ENCODE data around the gene PCCA. TPM values are rescaled to one million over a fixed set of nuclear protein-coding genes. Genes with fewer than 3 reads are reported as not detected.

The PCCA gene
- total and polyA plus RNA-seq, 2 of the 13 experiments (the other 11 are each of a cell fraction or from before 2014, with no cell fraction given): 15.0 to 32.2 TPM

GRCh38 chr13:100336795-100337516 lies 248.1 kb downstream of the PCCA start (continued):
- TF ChIP-seq ZNF777 (CRISPR knock-in tag; IDR thresholded peaks at IDR 0.05): no peak

- POLR2A ChIA-PET: no interaction called here
- H3K4me1 ChIP-seq (ENCODE audit: insufficient read depth, low read length): peaks cover 19% of the 10 kb centered on the region
- no peaks in the 10 kb centered on the region for H3K79me2 ChIP-seq (ENCODE audit: insufficient read depth, low read length)
- no peak overlapping the region for H3K9ac ChIP-seq (ENCODE audit: insufficient read depth, low read depth, low read length)
- in situ Hi-C loops (cut with HindIII; ENCODE audit: extremely low pct_ligation_motif_present, low pct_unique_long_range_greater_than_20kb) (no loop called here), intact Hi-C loops (cut with micrococcal nuclease; ENCODE audit: unreplicated experiment) (no loop called here)
- peaks cover 10% of the 10 kb centered on the region; the same call in 1 of the 2 replicates for H3K9me3 ChIP-seq (ENCODE audit: low read length)
- H3K27ac ChIP-seq (ENCODE audit: extremely low read length, insufficient read depth, low read length): no peak overlapping the region
- CTCF ChIA-PET (ENCODE audit: low intra/inter-chr PET ratio, low total read pairs): no interaction called here
- no peak for DNase-seq (ENCODE audit: low spot score)
- no peak overlapping the region for H2AFZ ChIP-seq (ENCODE audit: low read length)
- H3K36me3 ChIP-seq (replicated peaks in 1 of 2; ENCODE audit: control insufficient read depth in 1 of 2, insufficient read depth in 2 of 2, low read length in 2 of 2): no peaks in the 10 kb centered on the region; a peak in 2 of 5 replicates
- BruUV-seq (replicated peaks): no TSS peak
- no peak overlapping the region for H3K4me2 ChIP-seq (ENCODE audit: low read depth, low read length)
- no peak for FAIRE-seq
- H4K20me1 ChIP-seq (ENCODE audit: insufficient read depth, low read length): no peaks in the 10 kb centered on the region
- WGBS (ENCODE audit: low lambda C conversion rate): 100% methylated on average over 1 of the region's 1 CpG
- ATAC-seq: no peak
- no peak overlapping the region for H3K4me3 ChIP-seq (replicated peaks in 1 of 3; ENCODE audit: insufficient read depth in 1 of 3, low read depth in 2 of 3, low read length in 3 of 3)
- no peaks in the 10 kb centered on the region for H3K27me3 ChIP-seq (ENCODE audit: control insufficient read depth in 1 of 2, insufficient read depth in 2 of 2, low read length in 2 of 2)
- TF ChIP-seq SYNCRIP (IDR thresholded peaks at IDR 0.05; ENCODE audit: insufficient read depth, low read depth, low read length) (no peak), ZNF282 (IDR thresholded peaks at IDR 0.05; ENCODE audit: partially characterized antibody) (no peak), ATF7 (IDR thresholded peaks at IDR 0.05) (no peak), ATF7 (CRISPR knock-in tag; IDR thresholded peaks at IDR 0.05) (no peak), ZNF616 (CRISPR knock-in tag; IDR thresholded peaks at IDR 0.05; ENCODE audit: low read depth) (no peak), CSRNP2 (CRISPR knock-in tag; conservative IDR thresholded peaks at IDR 0.05; ENCODE audit: low read depth) (no peak), TERF1 (CRISPR knock-in tag; IDR thresholded peaks at IDR 0.05) (no peak), SSRP1 (CRISPR knock-in tag; IDR thresholded peaks at IDR 0.05) (no peak), ZNF83 (CRISPR knock-in tag; IDR thresholded peaks at IDR 0.05; ENCODE audit: borderline replicate concordance) (no peak), RXRA (CRISPR knock-in tag; IDR thresholded peaks at IDR 0.05) (no peak), ZKSCAN1 (IDR thresholded peaks at IDR 0.05; ENCODE audit: low read length) (no peak), ZC3H4 (CRISPR knock-in tag; IDR thresholded peaks at IDR 0.05; ENCODE audit: borderline replicate concordance) (no peak), NFIB (CRISPR knock-in tag; IDR thresholded peaks at IDR 0.05; ENCODE audit: borderline replicate concordance) (no peak), ZNF646 (CRISPR knock-in tag; IDR thresholded peaks at IDR 0.05) (no peak)
Measured at GRCh38 chr13:100338275-100338674, 249.4 kb downstream of the PCCA start.
